ENCODE data around the gene RPS6KA2. TPM values are rescaled to one million over a fixed set of nuclear protein-coding genes. Genes with fewer than 3 reads are reported as not detected.
"Not testable (repeated sequence)": the region's sequence is repeated elsewhere in the genome, so short reads cannot be mapped to it uniquely, and the experiment has no call there.

RPS6KA2 gene
- total and polyA plus RNA-seq, 2 donors (not counting 1 experiment from before 2014, with no cell fraction given): 2.2 to 16.0 TPM

DNA sequence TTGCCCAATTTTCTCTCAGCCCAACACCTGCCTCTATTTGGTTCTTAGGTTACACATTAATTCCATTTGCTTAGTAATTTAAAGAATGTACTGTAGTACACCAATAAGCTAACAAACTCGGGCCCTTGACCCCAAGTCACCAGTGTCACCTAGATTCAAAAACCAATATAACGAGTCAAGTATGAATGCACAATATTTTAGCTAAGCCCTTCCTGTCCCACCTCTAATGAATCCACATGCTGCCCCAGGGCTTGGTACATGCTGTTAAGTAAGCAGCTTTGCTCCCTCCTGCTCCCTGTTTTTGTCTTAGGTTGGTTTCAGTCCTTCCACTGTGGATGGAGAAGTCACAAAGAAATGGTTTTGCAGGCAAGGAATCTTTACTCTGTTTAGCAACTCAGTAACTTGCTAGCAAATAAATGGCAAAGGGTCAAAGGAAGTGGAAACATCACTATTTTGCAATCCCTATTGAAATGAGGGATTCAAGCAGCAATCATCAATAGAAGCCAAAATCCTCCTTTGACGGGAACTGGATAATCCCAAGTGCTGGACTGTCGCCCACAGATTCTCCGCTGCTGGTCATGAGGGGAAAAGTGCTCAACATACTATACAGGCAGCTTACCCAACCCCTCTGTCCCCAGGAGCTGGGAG is 239.3 kb downstream of the RPS6KA2 start:
- Histone ChIP-seq H3K4me3 (ENCODE audit: control extremely low read depth in 1 of 5, extremely low read depth in 1 of 5, insufficient read depth in 1 of 5, low read depth in 2 of 5, low read length in 4 of 5) (no peak overlapping the region), H3K27me3 (replicated peaks in 1 of 4; ENCODE audit: control extremely low read depth in 1 of 4, control insufficient read depth in 3 of 4, insufficient read depth in 4 of 4, low read length in 3 of 4) (no peaks in the 10 kb centered on the region), H3K4me1 (ENCODE audit: control insufficient read depth in 2 of 2, insufficient read depth in 2 of 2, low read length in 2 of 2) (peaks cover 0 to 8% of the 10 kb centered on the region in 2 donors), H3K27ac (ENCODE audit: low read length in 2 of 2) (no peak overlapping the region), H3K4me2 (replicated peaks; ENCODE audit: low read depth, low read length, poor library complexity, severe bottlenecking) (no peak overlapping the region), H4K20me1 (ENCODE audit: control insufficient read depth, insufficient read depth, low read length, poor library complexity, severe bottlenecking) (no peaks in the 10 kb centered on the region), H3K9me3 (ENCODE audit: control extremely low read depth in 1 of 3, control insufficient read depth in 2 of 3, insufficient read depth in 1 of 3, low read length in 2 of 3) (no peaks in the 10 kb centered on the region), H3K9ac (ENCODE audit: low read length) (no peak overlapping the region), H3K79me2 (ENCODE audit: control insufficient read depth, insufficient read depth, low read length) (no peaks in the 10 kb centered on the region), H3K36me3 (replicated peaks in 1 of 2; ENCODE audit: control extremely low read depth in 1 of 2, control insufficient read depth in 1 of 2, extremely low read depth in 1 of 2, insufficient read depth in 2 of 2, low read length in 1 of 2) (no peaks in the 10 kb centered on the region), H2AFZ (ENCODE audit: insufficient read depth, low read depth, low read length, poor library complexity, severe bottlenecking) (no peak overlapping the region)
- ChIA-PET POLR2A (no interaction called here), CTCF (interaction anchor here (1.6 to 3.7 kb wide), 3 partner anchors 12 to 108 kb away, joined by 3 to 21 read pairs (median 12); no protein-coding TSS in a partner anchor)
- H3K4me3 Mint-ChIP-seq: no peak overlapping the region
- H3K27ac Mint-ChIP-seq: no peak overlapping the region
- H3K9me3 Mint-ChIP-seq (ENCODE audit: insufficient read depth): no peaks in the 10 kb centered on the region
- no peak for TF ChIP-seq EZH2 (IDR thresholded peaks at IDR 0.05; ENCODE audit: borderline replicate concordance, insufficient read depth, low read depth, low read length, poor library complexity, severe bottlenecking)
- TF ChIP-seq, protein P1, sequence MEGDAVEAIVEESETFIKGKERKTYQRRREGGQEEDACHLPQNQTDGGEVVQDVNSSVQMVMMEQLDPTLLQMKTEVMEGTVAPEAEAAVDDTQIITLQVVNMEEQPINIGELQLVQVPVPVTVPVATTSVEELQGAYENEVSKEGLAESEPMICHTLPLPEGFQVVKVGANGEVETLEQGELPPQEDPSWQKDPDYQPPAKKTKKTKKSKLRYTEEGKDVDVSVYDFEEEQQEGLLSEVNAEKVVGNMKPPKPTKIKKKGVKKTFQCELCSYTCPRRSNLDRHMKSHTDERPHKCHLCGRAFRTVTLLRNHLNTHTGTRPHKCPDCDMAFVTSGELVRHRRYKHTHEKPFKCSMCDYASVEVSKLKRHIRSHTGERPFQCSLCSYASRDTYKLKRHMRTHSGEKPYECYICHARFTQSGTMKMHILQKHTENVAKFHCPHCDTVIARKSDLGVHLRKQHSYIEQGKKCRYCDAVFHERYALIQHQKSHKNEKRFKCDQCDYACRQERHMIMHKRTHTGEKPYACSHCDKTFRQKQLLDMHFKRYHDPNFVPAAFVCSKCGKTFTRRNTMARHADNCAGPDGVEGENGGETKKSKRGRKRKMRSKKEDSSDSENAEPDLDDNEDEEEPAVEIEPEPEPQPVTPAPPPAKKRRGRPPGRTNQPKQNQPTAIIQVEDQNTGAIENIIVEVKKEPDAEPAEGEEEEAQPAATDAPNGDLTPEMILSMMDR (IDR thresholded peaks at IDR 0.05): no peak
- H3K4me1 Mint-ChIP-seq: peaks cover 5% of the 10 kb centered on the region
- H3K27me3 Mint-ChIP-seq: peaks cover 12% of the 10 kb centered on the region
- WGBS (ENCODE audit: insufficient coverage): 100% methylated on average over 2 of the region's 5 CpGs
- DNase-seq (no peak), ATAC-seq (ENCODE audit: low read depth) (no peak)
- intact Hi-C loops (cut with micrococcal nuclease): loop anchor here (10.0 kb wide), 1 partner anchor 737 kb away; the partner anchor contains the start of gene CCR6

DNA sequence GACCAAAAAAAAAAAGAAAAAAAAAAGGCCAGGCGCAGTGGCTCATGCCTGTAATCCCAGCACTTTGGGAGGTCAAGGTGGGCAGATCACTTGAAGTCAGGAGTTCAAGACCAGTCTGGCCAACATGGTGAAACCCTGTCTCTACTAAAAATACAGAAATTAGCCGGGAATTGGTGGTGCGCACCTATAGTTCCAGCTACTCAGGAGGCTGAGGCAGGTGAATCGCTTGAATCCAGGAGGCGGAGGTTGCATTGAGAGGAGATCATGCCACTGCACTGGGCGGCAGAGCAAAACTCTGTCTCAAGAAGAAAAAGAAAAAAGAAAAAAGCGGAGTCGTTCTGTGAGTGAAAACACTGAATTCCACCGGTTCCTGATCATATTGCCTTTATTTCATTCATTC is 240.0 kb downstream of the RPS6KA2 start:
- H3K4me3 Mint-ChIP-seq; POLR2A ChIA-PET; H3K4me2 ChIP-seq (replicated peaks; ENCODE audit: low read depth, low read length, poor library complexity, severe bottlenecking); H3K9me3 Mint-ChIP-seq (ENCODE audit: insufficient read depth); H3K27me3 Mint-ChIP-seq; H3K9me3 ChIP-seq (ENCODE audit: control extremely low read depth in 1 of 3, control insufficient read depth in 2 of 3, insufficient read depth in 1 of 3, low read length in 2 of 3); H3K36me3 ChIP-seq (replicated peaks in 1 of 2; ENCODE audit: control extremely low read depth in 1 of 2, control insufficient read depth in 1 of 2, extremely low read depth in 1 of 2, insufficient read depth in 2 of 2, low read length in 1 of 2); H3K27ac ChIP-seq (ENCODE audit: low read length in 2 of 2); H3K27ac Mint-ChIP-seq; H3K27me3 ChIP-seq (replicated peaks in 1 of 4; ENCODE audit: control extremely low read depth in 1 of 4, control insufficient read depth in 3 of 4, insufficient read depth in 4 of 4, low read length in 3 of 4); H3K9ac ChIP-seq (ENCODE audit: low read length); H3K79me2 ChIP-seq (ENCODE audit: control insufficient read depth, insufficient read depth, low read length); H3K4me1 Mint-ChIP-seq; H3K4me3 ChIP-seq (ENCODE audit: control extremely low read depth in 1 of 5, extremely low read depth in 1 of 5, insufficient read depth in 1 of 5, low read depth in 2 of 5, low read length in 4 of 5); DNase-seq; ATAC-seq (ENCODE audit: low read depth); H3K4me1 ChIP-seq (ENCODE audit: control insufficient read depth in 2 of 2, insufficient read depth in 2 of 2, low read length in 2 of 2); H4K20me1 ChIP-seq (ENCODE audit: control insufficient read depth, insufficient read depth, low read length, poor library complexity, severe bottlenecking); H2AFZ ChIP-seq (ENCODE audit: insufficient read depth, low read depth, low read length, poor library complexity, severe bottlenecking): not testable (repeated sequence)
- WGBS (ENCODE audit: insufficient coverage): 100% methylated on average over 4 of the region's 9 CpGs
- CTCF ChIA-PET: interaction anchor here (1.0 to 3.7 kb wide), 5 partner anchors 13 to 111 kb away, joined by 3 to 21 read pairs (median 9); no protein-coding TSS in a partner anchor
- intact Hi-C loops (cut with micrococcal nuclease): loop anchor here (10.0 kb wide), 1 partner anchor 738 kb away; the partner anchor contains the start of gene CCR6

All from B cell (primary cell).